HepG2 (cell line): Measurements from ENCODE around the gene DMTF1. TPM values are rescaled to one million over a fixed set of nuclear protein-coding genes. Genes with fewer than 3 reads are reported as not detected.

Experiments
- CEBPZ ChIP-seq: IDR thresholded peaks from 2 replicates; pipeline ENCODE4 v1.6.1; 2012; ENCODE audit warnings: low read length, improper control_type of control experiment
- CHD2 ChIP-seq: IDR thresholded peaks from 2 replicates; pipeline ENCODE4 v1.6.1; 2011; ENCODE audit warnings: low read depth, low read length, improper control_type of control experiment
- DBP ChIP-seq: sonication (generic); formaldehyde crosslinking; IDR thresholded peaks from 2 replicates; pipeline ENCODE4 v1.4.0; 2020; ENCODE audit warnings: missing genetic modification reagents; ENCODE audit errors: not compliant biosample characterization
- FOXA1 ChIP-seq, 2 experiments: fragments of 450-650 bp in 1 of 2; sonication (generic) in 1 of 2; formaldehyde crosslinking in 1 of 2; IDR thresholded peaks; 2 replicates each; pipeline versions ENCODE4 v1.4.0 to v1.6.1; 2016 to 2020; ENCODE audit warnings: missing genetic modification reagents in 1 of 2
- HHEX ChIP-seq: IDR thresholded peaks from 2 replicates; pipeline ENCODE4 v1.6.1; 2016; ENCODE audit warnings: control low read depth
- LCORL ChIP-seq, 2 experiments: fragments of 450-650 bp in 1 of 2; sonication (generic) in 1 of 2; formaldehyde crosslinking in 1 of 2; IDR thresholded peaks; 2 replicates each; pipeline versions ENCODE4 v1.5.0 to v1.6.1; 2017 to 2020; ENCODE audit warnings: antibody characterized with exemption in 1 of 2, missing genetic modification reagents in 1 of 2
- SOX6 ChIP-seq, 2 experiments: fragments of 450-650 bp in 1 of 2; sonication (generic) in 1 of 2; formaldehyde crosslinking in 1 of 2; IDR thresholded peaks; 2 replicates each; pipeline versions ENCODE4 v1.4.0 to v1.6.1; 2017 to 2020; ENCODE audit warnings: antibody characterized with exemption in 1 of 2, mild to moderate bottlenecking in 1 of 2, missing genetic modification reagents in 1 of 2
- SRSF9 ChIP-seq: fragments of 200-400 bp; formaldehyde crosslinking; IDR thresholded peaks from 2 replicates; pipeline ENCODE4 v1.6.1; 2018; ENCODE audit warnings: borderline replicate concordance, mild to moderate bottlenecking, low read depth, low read length; ENCODE audit not compliant: insufficient read depth, poor library complexity, severe bottlenecking
- TEAD3 ChIP-seq: optimal IDR thresholded peaks from 2 replicates; pipeline ENCODE3; 2016; ENCODE audit warnings: borderline replicate concordance
- ZBTB1 ChIP-seq: sonication (generic); formaldehyde crosslinking; IDR thresholded peaks from 2 replicates; pipeline ENCODE4 v1.4.0; 2020; ENCODE audit warnings: missing genetic modification reagents, borderline replicate concordance
- ZFP36L1 ChIP-seq: sonication (generic); formaldehyde crosslinking; IDR thresholded peaks from 2 replicates; pipeline ENCODE4 v1.8.0; 2022; ENCODE audit warnings: mild to moderate bottlenecking, missing genetic modification reagents, moderate library complexity
- ZNF260 ChIP-seq: sonication (generic); formaldehyde crosslinking; IDR thresholded peaks from 2 replicates; pipeline ENCODE4 v1.4.0; 2020; ENCODE audit warnings: missing genetic modification reagents, low read depth, mild to moderate bottlenecking, borderline replicate concordance
- ZNF331 ChIP-seq: sonication (generic); formaldehyde crosslinking; IDR thresholded peaks from 2 replicates; pipeline ENCODE4 v1.4.0; 2020; ENCODE audit warnings: missing genetic modification reagents
- ZNF430 ChIP-seq: sonication (generic); formaldehyde crosslinking; IDR thresholded peaks from 2 replicates; pipeline ENCODE4 v1.9.0; 2021; ENCODE audit warnings: mild to moderate bottlenecking, missing genetic modification reagents
- ZNF687 ChIP-seq: sonication (generic); formaldehyde crosslinking; IDR thresholded peaks from 2 replicates; pipeline ENCODE4 v1.5.1; 2020; ENCODE audit warnings: mild to moderate bottlenecking, missing genetic modification reagents, moderate library complexity
- ZNF879 ChIP-seq: sonication (generic); formaldehyde crosslinking; IDR thresholded peaks from 2 replicates; pipeline ENCODE4 v1.8.1; 2023; ENCODE audit warnings: missing genetic modification reagents
- polyA plus RNA-seq, 8 experiments: library from polyadenylated mRNA; depleted of rRNA in 3 of 8; stranded (reverse) in 7 of 8; unstranded in 1 of 8; fragments of >200 nt; fragmentation: Illumina TruSeq in 4 of 8; extraction: Trizol in 4 of 8; gene quantifications; 2 replicates each; pipeline versions ENCODE4 v1.2.1 to v1.2.3, GENCODE V29; 2011 to 2016; ENCODE audit warnings: low read depth in 4 of 8, missing spikeins in 1 of 8, mixed read lengths in 1 of 8; ENCODE audit not compliant: insufficient read depth in 1 of 8
- total RNA-seq, 5 experiments: library from RNA; depleted of rRNA; stranded (reverse); fragments of >200 nt; fragmentation: Illumina TruSeq; extraction: Trizol; gene quantifications; 2 replicates each; pipeline ENCODE4 v1.2.3, GENCODE V29; 2016; ENCODE audit warnings: low read depth in 1 of 5
- TF ChIP-seq, protein P1 (sequence below), 2 experiments: IDR thresholded peaks; 2 replicates each; pipeline ENCODE4 v1.6.1; 2011 to 2012; ENCODE audit warnings: low read length in 2 of 2, borderline replicate concordance in 1 of 2, low read depth in 1 of 2, mild to moderate bottlenecking in 1 of 2, moderate library complexity in 1 of 2

The DMTF1 gene
- total and polyA plus RNA-seq, 2 of the 13 experiments (the other 11 are each of a cell fraction or from before 2014, with no cell fraction given): 45.8 to 132 TPM

DNA sequence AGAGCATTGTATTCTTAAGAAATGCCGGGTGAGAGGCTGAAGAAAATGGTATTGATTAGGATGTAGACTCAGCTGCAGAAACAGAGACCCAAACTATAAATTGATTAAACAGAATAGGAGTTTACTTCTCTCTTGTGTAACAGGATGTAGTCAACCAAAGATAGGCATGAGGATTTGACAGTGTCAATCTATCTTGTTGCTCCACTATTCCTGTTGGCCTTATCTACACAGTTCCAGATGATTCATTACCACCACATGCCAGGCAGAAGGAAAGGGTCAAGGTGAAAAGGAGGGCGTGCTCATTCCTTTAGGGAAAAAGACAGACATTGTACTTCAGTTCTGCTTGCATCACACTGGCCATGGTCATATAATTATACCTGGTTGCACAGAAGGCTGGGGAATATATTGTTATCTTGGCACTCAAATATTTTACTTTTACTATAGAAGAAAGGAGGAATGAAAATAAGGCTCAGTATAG is 11.9 kb upstream of the DMTF1 start (continued):
- TF ChIP-seq SOX6 (IDR thresholded peaks at IDR 0.05) (no peak), SOX6 (CRISPR knock-in tag; IDR thresholded peaks at IDR 0.05) (peak; percentile 25; the same call in 1 of the 2 replicates), ZNF430 (CRISPR knock-in tag) (no peak), LCORL (IDR thresholded peaks at IDR 0.05) (no peak), LCORL (CRISPR knock-in tag; IDR thresholded peaks at IDR 0.05) (no peak), ZNF879 (no peak), DBP (CRISPR knock-in tag) (no peak), ZNF260 (CRISPR knock-in tag) (no peak), SRSF9 (no peak), TEAD3 (CRISPR knock-in tag) (peak; percentile 48), ZNF687 (CRISPR knock-in tag) (no peak), HHEX (CRISPR knock-in tag) (no peak), FOXA1 (IDR thresholded peaks at IDR 0.05) (no peak), FOXA1 (CRISPR knock-in tag; IDR thresholded peaks at IDR 0.05) (peak; percentile 14; the same call in 1 of the 2 replicates), ZFP36L1 (CRISPR knock-in tag) (no peak), CEBPZ (no peak), ZNF331 (CRISPR knock-in tag) (no peak), CHD2 (no peak), ZBTB1 (CRISPR knock-in tag) (no peak)
- TF ChIP-seq, protein P1, sequence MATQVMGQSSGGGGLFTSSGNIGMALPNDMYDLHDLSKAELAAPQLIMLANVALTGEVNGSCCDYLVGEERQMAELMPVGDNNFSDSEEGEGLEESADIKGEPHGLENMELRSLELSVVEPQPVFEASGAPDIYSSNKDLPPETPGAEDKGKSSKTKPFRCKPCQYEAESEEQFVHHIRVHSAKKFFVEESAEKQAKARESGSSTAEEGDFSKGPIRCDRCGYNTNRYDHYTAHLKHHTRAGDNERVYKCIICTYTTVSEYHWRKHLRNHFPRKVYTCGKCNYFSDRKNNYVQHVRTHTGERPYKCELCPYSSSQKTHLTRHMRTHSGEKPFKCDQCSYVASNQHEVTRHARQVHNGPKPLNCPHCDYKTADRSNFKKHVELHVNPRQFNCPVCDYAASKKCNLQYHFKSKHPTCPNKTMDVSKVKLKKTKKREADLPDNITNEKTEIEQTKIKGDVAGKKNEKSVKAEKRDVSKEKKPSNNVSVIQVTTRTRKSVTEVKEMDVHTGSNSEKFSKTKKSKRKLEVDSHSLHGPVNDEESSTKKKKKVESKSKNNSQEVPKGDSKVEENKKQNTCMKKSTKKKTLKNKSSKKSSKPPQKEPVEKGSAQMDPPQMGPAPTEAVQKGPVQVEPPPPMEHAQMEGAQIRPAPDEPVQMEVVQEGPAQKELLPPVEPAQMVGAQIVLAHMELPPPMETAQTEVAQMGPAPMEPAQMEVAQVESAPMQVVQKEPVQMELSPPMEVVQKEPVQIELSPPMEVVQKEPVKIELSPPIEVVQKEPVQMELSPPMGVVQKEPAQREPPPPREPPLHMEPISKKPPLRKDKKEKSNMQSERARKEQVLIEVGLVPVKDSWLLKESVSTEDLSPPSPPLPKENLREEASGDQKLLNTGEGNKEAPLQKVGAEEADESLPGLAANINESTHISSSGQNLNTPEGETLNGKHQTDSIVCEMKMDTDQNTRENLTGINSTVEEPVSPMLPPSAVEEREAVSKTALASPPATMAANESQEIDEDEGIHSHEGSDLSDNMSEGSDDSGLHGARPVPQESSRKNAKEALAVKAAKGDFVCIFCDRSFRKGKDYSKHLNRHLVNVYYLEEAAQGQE (IDR thresholded peaks at IDR 0.05; ENCODE audit: borderline replicate concordance in 1 of 2, low read depth in 1 of 2, low read length in 2 of 2): no peak
